ENCODE data around the gene GRWD1. TPM values are rescaled to one million over a fixed set of nuclear protein-coding genes. Genes with fewer than 3 reads are reported as not detected.

The GRWD1 gene
- total RNA-seq, 1 experiment from 2014 or later: 64.8 TPM

DNA sequence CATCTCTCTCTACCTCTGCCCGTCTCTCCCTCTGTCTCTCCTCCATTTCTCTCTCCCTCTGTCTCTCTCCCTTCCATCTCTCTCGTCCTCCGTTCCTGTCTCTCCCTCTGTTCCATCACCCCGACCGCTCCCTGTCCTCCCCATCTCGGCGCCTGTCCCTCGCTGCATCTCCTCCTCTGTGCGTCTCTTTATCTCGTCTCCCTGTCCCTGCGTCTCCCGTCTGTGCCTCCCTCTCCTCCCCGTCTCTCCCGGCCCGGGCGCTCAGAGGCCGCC is 47.7 kb upstream of the GRWD1 start:
- BruUV-seq (replicated peaks): no TSS peak
- no peaks in the 10 kb centered on the region for H3K36me3 ChIP-seq (ENCODE audit: control insufficient read depth in 1 of 2, insufficient read depth in 2 of 2, low read length in 2 of 2)
- TF ChIP-seq SIN3A (IDR thresholded peaks at IDR 0.05; ENCODE audit: low read depth): no peak
- no peak for TF ChIP-seq EZH2phosphoT487 (IDR thresholded peaks at IDR 0.05; ENCODE audit: borderline replicate concordance)
- no peak for TF ChIP-seq CBX3 (IDR thresholded peaks at IDR 0.05; ENCODE audit: low read depth)
- TF ChIP-seq, protein P1, sequence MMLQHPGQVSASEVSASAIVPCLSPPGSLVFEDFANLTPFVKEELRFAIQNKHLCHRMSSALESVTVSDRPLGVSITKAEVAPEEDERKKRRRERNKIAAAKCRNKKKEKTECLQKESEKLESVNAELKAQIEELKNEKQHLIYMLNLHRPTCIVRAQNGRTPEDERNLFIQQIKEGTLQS (IDR thresholded peaks at IDR 0.05): no peak
- TF ChIP-seq SRF (IDR thresholded peaks at IDR 0.05; ENCODE audit: low read depth): no peak
- no peak for TF ChIP-seq ELF1 (IDR thresholded peaks at IDR 0.05; ENCODE audit: borderline replicate concordance, low read depth)
- no peak for TF ChIP-seq REST (IDR thresholded peaks at IDR 0.05; ENCODE audit: low read depth)
- TF ChIP-seq, protein P2, sequence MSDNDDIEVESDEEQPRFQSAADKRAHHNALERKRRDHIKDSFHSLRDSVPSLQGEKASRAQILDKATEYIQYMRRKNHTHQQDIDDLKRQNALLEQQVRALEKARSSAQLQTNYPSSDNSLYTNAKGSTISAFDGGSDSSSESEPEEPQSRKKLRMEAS (IDR thresholded peaks at IDR 0.05): no peak
- TF ChIP-seq POLR2A (IDR thresholded peaks at IDR 0.05; ENCODE audit: borderline replicate concordance, extremely low read depth, insufficient read depth, insufficient read length): no peak
- no peak for TF ChIP-seq ZFX (IDR thresholded peaks at IDR 0.05)
- no peak for TF ChIP-seq FOSL1 (IDR thresholded peaks at IDR 0.05; ENCODE audit: low read depth)
- TF ChIP-seq EGR1 (IDR thresholded peaks at IDR 0.05; ENCODE audit: low read depth): no peak
- TF ChIP-seq POLR2AphosphoS5 (IDR thresholded peaks at IDR 0.05; ENCODE audit: low read depth, low read length): no peak
- no peak for TF ChIP-seq CEBPB (IDR thresholded peaks at IDR 0.05; ENCODE audit: low read depth)
- peak overlapping the region; percentile 69 to 79 for H3K4me3 ChIP-seq (replicated peaks in 1 of 2; ENCODE audit: low read depth in 1 of 2, low read length in 2 of 2)
- intact Hi-C loops (cut with micrococcal nuclease): loop anchor here (5.0 to 10.0 kb wide), 3 partner anchors 36 to 97 kb away; partner anchors contain the start of genes EMP3, SYNGR4 and TMEM143
- peaks cover 31% of the 10 kb centered on the region for H3K79me2 ChIP-seq (ENCODE audit: insufficient read depth, low read length)
- no peak overlapping the region for H2AFZ ChIP-seq (ENCODE audit: low read depth, low read length, poor library complexity, severe bottlenecking)
- ChIA-PET RAD21 (ENCODE audit: low non-redundant PET in 1 of 2, low total read pairs in 2 of 2, uncharacterized antibody in 2 of 2, unreplicated experiment in 2 of 2) (interaction anchor here (0.6 to 0.7 kb wide), 3 partner anchors 33 to 222 kb away, joined by 3 to 8 read pairs (median 5); no protein-coding TSS in a partner anchor), CTCF (no interaction called here), POLR2A (interaction anchor here (0.7 to 2.4 kb wide), 7 partner anchors 16 to 787 kb away, joined by 3 to 10 read pairs (median 4); partner anchors contain the start of genes RPL18, SPHK2, SYNGR4 and TMEM143)
- no peaks in the 10 kb centered on the region for H4K20me1 ChIP-seq (ENCODE audit: insufficient read depth)
- peak overlapping the region; percentile 76 for H3K4me2 ChIP-seq (ENCODE audit: low read length)
- H3K27me3 ChIP-seq (ENCODE audit: insufficient read depth, low read length): no peaks in the 10 kb centered on the region
- H3K27ac ChIP-seq (ENCODE audit: low read depth, low read length): peak overlapping the region; percentile 92
- no peak for DNase-seq (ENCODE audit: low read depth, low spot score)
- H3K4me1 ChIP-seq (ENCODE audit: control insufficient read depth in 1 of 2, insufficient read depth in 2 of 2, low read length in 2 of 2): peaks cover 24 to 62% of the 10 kb centered on the region in 2 experiments
- H3K9me2 ChIP-seq (ENCODE audit: insufficient read depth): no peaks in the 10 kb centered on the region
- no peak for ATAC-seq
- no peaks in the 10 kb centered on the region for H3K9me3 ChIP-seq (ENCODE audit: control insufficient read depth in 1 of 2, insufficient read depth in 1 of 2, low read depth in 1 of 2, low read length in 2 of 2)
- H3K9ac ChIP-seq (ENCODE audit: low read length): peak overlapping the region; percentile 92
